GM18861 (cell line): ENCODE results near the gene VCX2.
"Not testable (repeated sequence)": the region's sequence is repeated elsewhere in the genome, so short reads cannot be mapped to it uniquely, and the experiment has no call there.

Experiments used
- ATAC-seq: cut with Tn5 transposase; IDR thresholded peaks from one replicate; pipeline ENCODE4 v1.9.1; 2021; ENCODE audit not compliant: unreplicated experiment

VCX2 gene

GRCh38 chrX:8171169-8171568, at the start of gene VCX2:
Gene VCX2 (minus strand): TSS chrX:8171267. CDS start chrX:8170643, 624 bp downstream.
- ATAC-seq, result not testable (repeated sequence)

GRCh38 chrX:8204943-8205342, 33.9 kb upstream of the VCX2 start:
- ATAC-seq, result no peak

GRCh38 chrX:8204169-8204935, 33.3 kb upstream of the VCX2 start:
- ATAC-seq, result no peak

- no peak for ATAC-seq
Observed at GRCh38 chrX:8201896-8202331, 30.8 kb upstream of the VCX2 start.

GRCh38 chrX:8196776-8197175, 25.7 kb upstream of the VCX2 start:
- no peak for ATAC-seq

- ATAC-seq, result no peak
Observed at GRCh38 chrX:8194216-8194615, 23.1 kb upstream of the VCX2 start.

GRCh38 chrX:8192276-8192675, 21.2 kb upstream of the VCX2 start:
- no peak for ATAC-seq

GRCh38 chrX:8191022-8191421, 20.0 kb upstream of the VCX2 start:
- ATAC-seq, result no peak

GRCh38 chrX:8190341-8190830, 19.3 kb upstream of the VCX2 start:
- no peak for ATAC-seq

GRCh38 chrX:8189096-8189830, 18.2 kb upstream of the VCX2 start:
- ATAC-seq, result no peak

- no peak for ATAC-seq
Observed at GRCh38 chrX:8183346-8183745, 12.3 kb upstream of the VCX2 start.

GRCh38 chrX:8179656-8180055, 8.6 kb upstream of the VCX2 start:
- no peak for ATAC-seq

GRCh38 chrX:8154011-8154410, 17.1 kb downstream of the VCX2 start:
- not testable (repeated sequence) for ATAC-seq

GRCh38 chrX:8147226-8147625, 23.8 kb downstream of the VCX2 start:
- ATAC-seq, result no peak

- no peak for ATAC-seq
Observed at GRCh38 chrX:8144925-8145324, 26.1 kb downstream of the VCX2 start.

GRCh38 chrX:8141896-8142295, 29.2 kb downstream of the VCX2 start:
- no peak for ATAC-seq

GRCh38 chrX:8140986-8141744, 29.9 kb downstream of the VCX2 start:
- ATAC-seq, result no peak

- ATAC-seq, result no peak
Observed at GRCh38 chrX:8139716-8140115, 31.4 kb downstream of the VCX2 start.

- no peak for ATAC-seq
Observed at GRCh38 chrX:8138252-8138651, 32.8 kb downstream of the VCX2 start.

GRCh38 chrX:8126648-8127047, 44.4 kb downstream of the VCX2 start:
- ATAC-seq, result no peak

- no peak for ATAC-seq
Observed at GRCh38 chrX:8126092-8126491, 45.0 kb downstream of the VCX2 start.
